Psoas muscle (tissue), 8 donors: ENCODE measurements around the gene AUP1. TPM values are rescaled to one million over a fixed set of nuclear protein-coding genes. Genes with fewer than 3 reads are reported as not detected.

ENCODE experiments used
- ATAC-seq, 4 donors: fragments of 200-7000 bp; cut with Tn5 transposase; one replicate each; pipeline ENCODE4 v1.9.1; 2020; ENCODE audit warnings: moderate library complexity in 3 of 4, mild to moderate bottlenecking in 2 of 4
- DNase-seq, 2 donors: peaks; one replicate each; pipeline ENCODE4 v3.0.0-alpha.2; 2020
- H3K27ac ChIP-seq: fragments of 200-600 bp; one replicate; pipeline ENCODE4 v1.8.0; 2022
- H3K27me3 ChIP-seq, 3 donors: fragments of 200-600 bp in 1 of 3; one replicate each; pipeline versions ENCODE4 v1.6.1 to v1.8.0; 2013 to 2022; ENCODE audit warnings: low read length in 2 of 3, mild to moderate bottlenecking in 2 of 3, moderate library complexity in 1 of 3; ENCODE audit not compliant: insufficient read depth in 3 of 3
- H3K36me3 ChIP-seq, 2 donors: fragments of 200-600 bp in 1 of 2; one replicate each; pipeline versions ENCODE4 v1.6.1 to v1.8.0; 2013 to 2022; ENCODE audit warnings: low read depth in 1 of 2, mild to moderate bottlenecking in 1 of 2, moderate library complexity in 1 of 2; ENCODE audit not compliant: insufficient read depth in 1 of 2
- H3K4me1 ChIP-seq: fragments of 200-600 bp; one replicate; pipeline ENCODE4 v1.8.0; 2022
- H3K4me3 ChIP-seq: fragments of 200-600 bp; one replicate; pipeline ENCODE4 v1.8.0; 2022; ENCODE audit warnings: mild to moderate bottlenecking
- H3K9me3 ChIP-seq: fragments of 200-600 bp; one replicate; pipeline ENCODE4 v1.8.0; 2022
- CTCF ChIP-seq: fragments of 200-600 bp; IDR thresholded peaks from one replicate; pipeline ENCODE4 v1.8.0; 2022; ENCODE audit warnings: antibody characterized with exemption
- WGBS, 3 donors: extraction: QIAGEN DNeasy Blood & Tissue Kit; methylation state at CpG; one replicate each; pipeline versions ENCODE4 v1.1.6 to v1.1.7; 2013; 5-methylcytosine and 5-hydroxymethylcytosine counted together
- intact Hi-C, 2 donors: fragments of 100-400 bp; cut with DNase I; formaldehyde crosslinking; loops; one replicate each; pipeline versions ENCODE4 v1.11.0 to v1.14.2; 2022
- polyA plus RNA-seq, 3 donors: library from polyadenylated mRNA; stranded (reverse); fragments of 200-250 nt; gene quantifications; one replicate each; pipeline ENCODE4 v1.2.3, GENCODE V29; 2013
- total RNA-seq, 4 donors: library from RNA; stranded (reverse); fragmentation: NEBNext Ultra II Directional in 2 of 4; extraction: Animal tissue kit (Norgen Biotek cat#: 25700) in 2 of 4; gene quantifications; one replicate each; pipeline versions ENCODE4 v1.2.1 to v1.2.4, GENCODE V29; 2021 to 2023
- donor health status: healthy with polysubstance abuse.
- donor health status: DM: no; HTN: no; CAD: no; lungs with moderate emphysema.
- donor health status: Bipolar disorder and iron deficiency.
- donor health status: healthy.
- donor health status: DM: yes; HTN: yes; CAD: no.
- donor health status: DM: no; HTN: no; CAD: no.
- donor health status: DM: no; HTN: no; CAD: no.
- donor health status: DM: yes; HTN: yes; CAD: no.

Gene AUP1
- total and polyA plus RNA-seq, 7 donors: 56.0 to 205 (median 94.7) TPM

DNA sequence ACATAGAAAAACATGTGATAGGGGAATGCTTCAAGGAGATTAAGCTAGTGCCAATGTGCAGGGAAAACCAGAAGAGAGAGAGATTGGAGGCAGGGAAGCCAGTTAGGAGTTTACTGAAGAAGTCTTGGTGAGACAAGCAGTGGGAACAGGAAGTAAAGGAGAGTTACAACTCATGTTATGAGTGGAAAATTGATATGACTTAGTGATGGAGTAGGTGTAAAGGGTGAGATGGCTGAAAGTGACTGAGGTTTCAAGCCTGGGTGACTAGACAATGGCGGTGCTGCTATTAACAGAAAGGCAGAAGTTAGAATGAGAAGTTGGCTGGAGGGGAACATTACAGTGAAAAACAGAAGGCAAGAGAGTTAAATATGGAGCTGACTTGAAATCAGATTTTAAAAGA is 41.6 kb upstream of the AUP1 start:
- ATAC-seq (no peak), DNase-seq (no peak)
- H3K4me1 ChIP-seq: no peaks in the 10 kb centered on the region
- no peak overlapping the region for H3K4me3 ChIP-seq
- no peaks in the 10 kb centered on the region for H3K9me3 ChIP-seq
- H3K27me3 ChIP-seq: peaks cover 0 to 8% (median 2%) of the 10 kb centered on the region in 3 donors
- intact Hi-C loops: no loop called here
- H3K27ac ChIP-seq: no peak overlapping the region
- WGBS, 3 donors: 72 to 84% (median 78%) methylated on average over 1 of the region's 1 CpG
- no peak for TF ChIP-seq CTCF
- H3K36me3 ChIP-seq: no peaks in the 10 kb centered on the region

DNA sequence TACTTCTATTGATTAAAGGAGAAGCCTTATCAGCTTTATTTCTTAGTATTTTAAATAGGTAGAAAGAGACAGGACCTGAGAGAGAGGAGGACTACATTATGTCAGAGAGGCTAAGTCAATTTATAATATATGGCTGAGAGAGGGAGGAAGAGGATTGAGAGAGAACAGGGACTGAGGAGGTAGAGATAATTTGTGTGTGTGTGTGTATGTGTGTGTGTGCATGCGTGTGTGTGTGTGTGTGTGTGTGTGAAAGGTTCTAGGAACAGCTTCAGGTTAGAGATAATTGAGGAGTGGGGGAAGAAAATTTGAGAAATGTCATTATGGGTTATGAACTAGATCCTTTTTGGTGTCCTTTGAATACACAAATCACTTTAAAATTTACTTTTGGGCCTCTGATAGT is 40.2 kb upstream of the AUP1 start:
- WGBS, 3 donors: 86 to 96% (median 86%) methylated on average over 1 of the region's 1 CpG
- ATAC-seq (no peak), DNase-seq (no peak)
- Histone ChIP-seq H3K27me3 (peaks cover 0 to 8% (median 2%) of the 10 kb centered on the region in 3 donors), H3K4me1 (no peaks in the 10 kb centered on the region), H3K4me3 (no peak overlapping the region), H3K36me3 (no peaks in the 10 kb centered on the region), H3K9me3 (no peaks in the 10 kb centered on the region), H3K27ac (no peak overlapping the region)
- no peak for TF ChIP-seq CTCF
- intact Hi-C loops: no loop called here

DNA sequence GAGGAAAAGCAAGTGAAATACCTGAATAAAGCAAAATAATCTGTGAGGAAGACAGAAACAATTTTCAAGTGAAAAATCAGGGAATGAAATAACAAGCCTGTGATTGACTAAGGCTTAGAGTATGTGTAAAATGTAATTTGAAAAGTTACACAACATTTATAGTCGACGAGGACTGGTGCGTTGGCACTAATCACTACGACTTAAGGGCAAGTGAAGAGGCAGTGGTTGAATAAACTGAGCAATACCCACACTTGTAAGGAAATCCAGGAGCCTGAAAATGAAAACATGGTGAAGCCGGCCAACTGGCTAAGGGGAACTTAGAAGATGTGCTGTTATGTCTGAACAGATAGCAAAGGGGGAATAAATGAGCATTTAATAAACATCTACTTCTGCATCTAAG is 38.4 kb upstream of the AUP1 start:
- DNase-seq (no peak), ATAC-seq (no peak)
- no peak overlapping the region for H3K4me3 ChIP-seq
- WGBS, 3 donors: 76 to 88% (median 79%) methylated on average over 5 of the region's 5 CpGs
- H3K4me1 ChIP-seq: no peaks in the 10 kb centered on the region
- intact Hi-C loops: no loop called here
- no peaks in the 10 kb centered on the region for H3K36me3 ChIP-seq
- H3K27ac ChIP-seq: no peak overlapping the region
- TF ChIP-seq CTCF: no peak
- peaks cover 2 to 13% (median 2%) of the 10 kb centered on the region in 3 donors for H3K27me3 ChIP-seq
- no peaks in the 10 kb centered on the region for H3K9me3 ChIP-seq

- peaks cover 2 to 17% (median 4%) of the 10 kb centered on the region in 3 donors for H3K27me3 ChIP-seq
- intact Hi-C loops: no loop called here
- H3K4me1 ChIP-seq: no peaks in the 10 kb centered on the region
- H3K36me3 ChIP-seq: no peaks in the 10 kb centered on the region
- no peak for ATAC-seq
- H3K9me3 ChIP-seq: no peaks in the 10 kb centered on the region
- DNase-seq: no peak
- H3K27ac ChIP-seq: no peak overlapping the region
- no peak for TF ChIP-seq CTCF
- no peak overlapping the region for H3K4me3 ChIP-seq
Measured at GRCh38 chr2:74566754-74567085, 37.2 kb upstream of the AUP1 start.

- H3K9me3 ChIP-seq: no peaks in the 10 kb centered on the region
- 66 to 75% (median 71%) methylated on average over 7 of the region's 7 CpGs for WGBS, 3 donors
- H3K4me1 ChIP-seq: no peaks in the 10 kb centered on the region
- no peak for TF ChIP-seq CTCF
- H3K27ac ChIP-seq: no peak overlapping the region
- no peak for DNase-seq
- no peaks in the 10 kb centered on the region for H3K36me3 ChIP-seq
- intact Hi-C loops: no loop called here
- H3K27me3 ChIP-seq: peaks cover 2 to 18% (median 4%) of the 10 kb centered on the region in 3 donors
- no peak for ATAC-seq
- no peak overlapping the region for H3K4me3 ChIP-seq
Measured at GRCh38 chr2:74566076-74566753, 36.7 kb upstream of the AUP1 start.
